Parathyroid adenoma (tissue), 2 donors: ENCODE measurements around the gene AP4E1.

Experiments
- H2AFZ ChIP-seq: fragments of 300-600 bp; sonication (generic); one replicate; pipeline ENCODE4 v1.7.0; 2017; ENCODE audit warnings: antibody characterized with exemption, mild to moderate bottlenecking
- H3K27ac ChIP-seq: fragments of 300-600 bp; sonication (generic); one replicate; pipeline ENCODE4 v1.7.0; 2017
- H3K27me3 ChIP-seq: fragments of 300-600 bp; sonication (generic); one replicate; pipeline ENCODE4 v1.7.0; 2017; ENCODE audit warnings: low read length; ENCODE audit not compliant: control insufficient read depth, insufficient read depth
- H3K36me3 ChIP-seq: fragments of 300-600 bp; sonication (generic); one replicate; pipeline ENCODE4 v1.7.0; 2017; ENCODE audit warnings: low read length; ENCODE audit not compliant: control insufficient read depth, insufficient read depth
- H3K4me1 ChIP-seq: fragments of 300-600 bp; sonication (generic); one replicate; pipeline ENCODE4 v1.7.0; 2017; ENCODE audit warnings: control low read depth
- H3K4me2 ChIP-seq: fragments of 300-600 bp; sonication (generic); one replicate; pipeline ENCODE4 v1.7.0; 2017; ENCODE audit warnings: low read length
- H3K4me3 ChIP-seq: fragments of 300-600 bp; sonication (generic); one replicate; pipeline ENCODE4 v1.7.0; 2017; ENCODE audit warnings: low read depth, low read length
- H3K79me2 ChIP-seq: fragments of 300-600 bp; sonication (generic); one replicate; pipeline ENCODE4 v1.7.0; 2017; ENCODE audit warnings: control low read depth
- H3K9ac ChIP-seq: fragments of 300-600 bp; sonication (generic); one replicate; pipeline ENCODE4 v1.7.0; 2017; ENCODE audit warnings: mild to moderate bottlenecking
- H3K9me3 ChIP-seq: fragments of 300-600 bp; sonication (generic); one replicate; pipeline ENCODE4 v1.7.0; 2017; ENCODE audit warnings: low read length; ENCODE audit not compliant: control insufficient read depth
- CTCF ChIP-seq: fragments of 300-600 bp; sonication (generic); IDR thresholded peaks from one replicate; pipeline ENCODE4 v1.7.0; 2017; ENCODE audit warnings: antibody characterized with exemption, mild to moderate bottlenecking
- donor health status: primary hyperparathyroidism.

Gene AP4E1

GRCh38 chr15:51038974-51039319 lies 130.5 kb downstream of the AP4E1 start:
- no peak overlapping the region for H3K9ac ChIP-seq
- no peak overlapping the region for H3K27ac ChIP-seq
- H3K4me3 ChIP-seq, result no peak overlapping the region
- H3K4me2 ChIP-seq, result no peak overlapping the region
- no peaks in the 10 kb centered on the region for H3K27me3 ChIP-seq
- no peak for TF ChIP-seq CTCF
- H3K36me3 ChIP-seq, result no peaks in the 10 kb centered on the region
- H3K79me2 ChIP-seq, result no peaks in the 10 kb centered on the region
- H2AFZ ChIP-seq, result no peak overlapping the region
- no peaks in the 10 kb centered on the region for H3K9me3 ChIP-seq
- H3K4me1 ChIP-seq, result no peaks in the 10 kb centered on the region

DNA sequence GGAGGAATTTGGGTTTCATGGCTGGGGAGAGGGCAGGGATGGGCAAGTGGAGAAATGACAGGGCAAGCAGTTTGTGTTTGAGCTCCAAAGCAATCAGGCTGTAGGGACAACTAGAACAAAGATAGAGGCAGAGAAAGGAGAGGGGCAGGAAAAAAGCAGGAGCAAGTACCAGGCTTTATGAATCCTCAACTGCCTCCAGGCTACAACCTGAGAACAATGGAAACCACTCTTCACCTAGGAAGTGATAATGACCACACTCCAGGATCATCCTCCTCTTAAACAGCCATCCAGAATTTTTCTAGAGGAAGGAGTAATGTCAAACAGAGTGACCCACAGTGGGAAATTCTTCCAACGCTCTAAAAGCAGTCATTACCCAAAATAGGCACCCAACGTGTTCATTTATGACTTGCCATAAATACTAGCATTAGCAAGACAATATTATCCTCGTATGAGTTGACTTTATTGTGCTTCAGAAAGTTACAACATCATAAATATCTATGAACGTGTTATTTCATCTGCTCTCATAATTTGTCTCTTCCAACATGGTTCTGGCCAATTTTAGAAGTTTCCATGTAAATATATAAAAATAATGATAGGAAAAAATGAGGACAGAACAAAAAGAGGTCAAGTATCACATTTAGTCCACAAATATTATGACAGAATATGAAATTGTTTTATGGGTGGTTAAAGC lies 135.7 kb downstream of the AP4E1 start:
- TF ChIP-seq CTCF, result no peak
- H3K4me3 ChIP-seq, result no peak overlapping the region
- no peaks in the 10 kb centered on the region for H3K27me3 ChIP-seq
- H3K79me2 ChIP-seq, result no peaks in the 10 kb centered on the region
- no peak overlapping the region for H3K27ac ChIP-seq
- H3K9ac ChIP-seq, result no peak overlapping the region
- H3K4me1 ChIP-seq, result no peaks in the 10 kb centered on the region
- no peak overlapping the region for H3K4me2 ChIP-seq
- H3K9me3 ChIP-seq, result no peaks in the 10 kb centered on the region
- no peak overlapping the region for H2AFZ ChIP-seq
- no peaks in the 10 kb centered on the region for H3K36me3 ChIP-seq

DNA sequence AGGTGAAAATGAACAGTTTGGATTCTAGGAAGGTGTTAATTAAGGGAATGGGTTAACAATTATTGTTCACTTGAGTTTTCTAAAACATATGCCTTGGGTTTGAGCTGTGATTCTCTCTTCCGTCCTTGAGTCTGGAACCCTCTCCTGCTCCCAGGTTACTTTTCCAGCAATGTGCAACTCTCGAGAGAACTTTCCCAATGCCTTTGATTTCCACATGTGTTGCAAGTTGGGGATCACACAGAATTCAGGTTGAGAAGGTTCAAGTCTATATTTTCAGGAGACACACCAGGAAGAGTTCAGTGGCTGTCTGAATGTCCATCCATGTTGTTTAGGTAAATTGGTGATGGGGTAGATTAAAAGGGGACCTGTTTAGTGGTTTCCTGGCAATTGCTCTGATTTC lies 137.5 kb downstream of the AP4E1 start:
- H3K36me3 ChIP-seq, result no peaks in the 10 kb centered on the region
- H3K9me3 ChIP-seq, result no peaks in the 10 kb centered on the region
- H2AFZ ChIP-seq, result no peak overlapping the region
- TF ChIP-seq CTCF, result no peak
- no peak overlapping the region for H3K4me3 ChIP-seq
- H3K9ac ChIP-seq, result no peak overlapping the region
- H3K4me2 ChIP-seq, result no peak overlapping the region
- H3K4me1 ChIP-seq, result no peaks in the 10 kb centered on the region
- H3K27me3 ChIP-seq, result no peaks in the 10 kb centered on the region
- no peaks in the 10 kb centered on the region for H3K79me2 ChIP-seq
- no peak overlapping the region for H3K27ac ChIP-seq

GRCh38 chr15:51046799-51047449 lies 138.4 kb downstream of the AP4E1 start:
- no peak overlapping the region for H3K27ac ChIP-seq
- no peak overlapping the region for H2AFZ ChIP-seq
- H3K9me3 ChIP-seq, result no peaks in the 10 kb centered on the region
- no peak overlapping the region for H3K4me3 ChIP-seq
- TF ChIP-seq CTCF, result no peak
- no peaks in the 10 kb centered on the region for H3K79me2 ChIP-seq
- H3K9ac ChIP-seq, result no peak overlapping the region
- H3K36me3 ChIP-seq, result no peaks in the 10 kb centered on the region
- no peaks in the 10 kb centered on the region for H3K4me1 ChIP-seq
- no peak overlapping the region for H3K4me2 ChIP-seq
- H3K27me3 ChIP-seq, result no peaks in the 10 kb centered on the region

- no peaks in the 10 kb centered on the region for H3K9me3 ChIP-seq
Observed at GRCh38 chr15:51048308-51048707, 139.8 kb downstream of the AP4E1 start.

More at GRCh38 chr15:51048308-51048707, 139.8 kb downstream of the AP4E1 start:
- Histone ChIP-seq H3K79me2 (no peaks in the 10 kb centered on the region), H3K4me1 (no peaks in the 10 kb centered on the region), H3K27ac (no peak overlapping the region), H3K4me2 (no peak overlapping the region), H2AFZ (no peak overlapping the region), H3K4me3 (no peak overlapping the region), H3K36me3 (no peaks in the 10 kb centered on the region), H3K9ac (no peak overlapping the region), H3K27me3 (no peaks in the 10 kb centered on the region)
- no peak for TF ChIP-seq CTCF
